NCI-H2196 (cell line): ENCODE results near the gene SYNM.
"Not testable (repeated sequence)": the region's sequence is repeated elsewhere in the genome, so short reads cannot be mapped to it uniquely, and the experiment has no call there.

ENCODE experiments used
- DNase-seq: peaks from one replicate; lab custom pipeline; 2025; ENCODE audit not compliant: unreplicated experiment; lab: John Stamatoyannopoulos, UW

Gene SYNM

GRCh38 chr15:99104788-99105513 lies at the start of gene SYNM:
SYNM (plus strand) TSS chr15:99105080; CDS start chr15:99105200, 120 bp downstream.
- DNase-seq, result peak; percentile 80

GRCh38 chr15:99055555-99056134 lies 49.2 kb upstream of the SYNM start:
- DNase-seq, result no peak

GRCh38 chr15:99057020-99057419 lies 47.9 kb upstream of the SYNM start:
- no peak for DNase-seq

- DNase-seq, result no peak
Observed at GRCh38 chr15:99057697-99058420, 47.0 kb upstream of the SYNM start.

GRCh38 chr15:99058421-99058870 lies 46.4 kb upstream of the SYNM start:
- DNase-seq, result no peak

GRCh38 chr15:99059010-99059981 lies 45.6 kb upstream of the SYNM start:
- peak; percentile 55 for DNase-seq

- not testable (repeated sequence) for DNase-seq
Observed at GRCh38 chr15:99060186-99060585, 44.7 kb upstream of the SYNM start.

- no peak for DNase-seq
Observed at GRCh38 chr15:99062226-99062625, 42.7 kb upstream of the SYNM start.

- DNase-seq, result no peak
Observed at GRCh38 chr15:99068186-99068585, 36.7 kb upstream of the SYNM start.

- DNase-seq, result no peak
Observed at GRCh38 chr15:99070208-99070607, 34.7 kb upstream of the SYNM start.

GRCh38 chr15:99071091-99071680 lies 33.7 kb upstream of the SYNM start:
- DNase-seq, result no peak

- DNase-seq, result no peak
Observed at GRCh38 chr15:99073008-99073717, 31.7 kb upstream of the SYNM start.

- DNase-seq, result no peak
Observed at GRCh38 chr15:99074446-99074845, 30.4 kb upstream of the SYNM start.

GRCh38 chr15:99075059-99075652 lies 29.7 kb upstream of the SYNM start:
- not testable (repeated sequence) for DNase-seq

- DNase-seq, result no peak
Observed at GRCh38 chr15:99076109-99076508, 28.8 kb upstream of the SYNM start.

GRCh38 chr15:99076555-99077308 lies 28.1 kb upstream of the SYNM start:
- peak; percentile 46 for DNase-seq

- DNase-seq, result no peak
Observed at GRCh38 chr15:99082798-99083197, 22.1 kb upstream of the SYNM start.

GRCh38 chr15:99084965-99085364 lies 19.9 kb upstream of the SYNM start:
- DNase-seq, result no peak
